ENCODE data around the gene NDUFS7. TPM values are rescaled to one million over a fixed set of nuclear protein-coding genes. Genes with fewer than 3 reads are reported as not detected.

NDUFS7 gene
- total and polyA plus RNA-seq, 9 of the 15 experiments (the other 6 are each of a cell fraction or from before 2014, with no cell fraction given) = 6.0 to 271 (median 60.6) TPM

- no peaks in the 10 kb centered on the region for H3K9me3 ChIP-seq (replicated peaks; ENCODE audit: control insufficient read depth, insufficient read depth, low read depth, low read length)
- H3K9ac ChIP-seq (ENCODE audit: insufficient read depth in 1 of 2, low read depth in 2 of 2, low read length in 2 of 2) = no peak overlapping the region
- H3K27me3 ChIP-seq (ENCODE audit: control insufficient read depth in 2 of 2, insufficient read depth in 2 of 2, low read length in 2 of 2) = no peaks in the 10 kb centered on the region
- WGBS (ENCODE audit: insufficient coverage, low coverage, missing lambda C conversion rate) = 92% methylated on average over 38 of the region's 42 CpGs
- H4K20me1 ChIP-seq (replicated peaks; ENCODE audit: control insufficient read depth, insufficient read depth, low read length) = peaks cover 4% of the 10 kb centered on the region; the same call in 1 of the 2 replicates
- BruUV-seq (replicated peaks) = no TSS peak
- CTCF ChIA-PET (ENCODE audit: low intra/inter-chr PET ratio) = no interaction called here
- peaks cover 98% of the 10 kb centered on the region for H3K36me3 ChIP-seq (ENCODE audit: control insufficient read depth, insufficient read depth, low read length)
- TF ChIP-seq HES1 (IDR thresholded peaks at IDR 0.05; ENCODE audit: low read depth) (no peak), ZNF436 (CRISPR knock-in tag; IDR thresholded peaks at IDR 0.05) (no peak), MCM2 (IDR thresholded peaks at IDR 0.05; ENCODE audit: low read depth) (no peak), POLR2G (IDR thresholded peaks at IDR 0.05; ENCODE audit: low read depth, low read length) (0 out of 2 replicates have a peak, but pooled peaks have one; percentile 26), MYC (IDR thresholded peaks at IDR 0.05; ENCODE audit: low read depth, low read length) (no peak), MYC (CRISPR knock-in tag; IDR thresholded peaks at IDR 0.05; ENCODE audit: borderline replicate concordance, low read depth) (no peak), AFF4 (CRISPR knock-in tag; IDR thresholded peaks at IDR 0.05) (no peak)
- no peaks in the 10 kb centered on the region for H3K79me2 ChIP-seq (ENCODE audit: control insufficient read depth, insufficient read depth, low read length)
- no peak overlapping the region for H3K27ac ChIP-seq (ENCODE audit: extremely low read depth, low read depth, low read length)
- intact Hi-C loops (cut with micrococcal nuclease) = no loop called here
- in situ Hi-C loops (cut with MboI) = no loop called here
- H3K9me1 ChIP-seq (ENCODE audit: control insufficient read depth, insufficient read depth, low read length) = no peaks in the 10 kb centered on the region
- DNase-seq (ENCODE audit: extremely low read depth in 1 of 4, low spot score in 3 of 4) = no peak
- POLR2A ChIA-PET = no interaction called here
- no peak for ATAC-seq
- no peak overlapping the region for H3K4me2 ChIP-seq (ENCODE audit: insufficient read depth, low read length)
- no peak for FAIRE-seq
- peaks cover 12 to 47% of the 10 kb centered on the region in 2 experiments for H3K4me1 ChIP-seq (replicated peaks in 1 of 2; ENCODE audit: control insufficient read depth in 2 of 2, insufficient read depth in 2 of 2, low read length in 2 of 2)
- H3K4me3 ChIP-seq = no peak overlapping the region
- no peak overlapping the region for H2AFZ ChIP-seq (ENCODE audit: low read depth, low read length)
Observed at GRCh38 chr19:1362387-1363257, 21.1 kb upstream of the NDUFS7 start.
